DOHH2 (cell line): ENCODE measurements around the gene ZYX.

ENCODE experiments used
- H3F3A ChIP-seq: fragments of 200-600 bp; sonication (generic), shearing (Covaris generic); 2 replicates; pipeline ENCODE4 v1.6.0; 2016; ENCODE audit warnings: antibody characterized with exemption, mild to moderate bottlenecking; ENCODE audit not compliant: control insufficient read depth, insufficient read depth
- H3K27ac ChIP-seq: fragments of 200-600 bp; sonication (generic); 2 replicates; pipeline ENCODE4 v1.5.1; 2014; ENCODE audit warnings: low read depth, mild to moderate bottlenecking, low read length, moderate library complexity
- H3K27me3 ChIP-seq: fragments of 200-600 bp; sonication (generic); 2 replicates; pipeline ENCODE4 v1.6.1; 2014; ENCODE audit warnings: mild to moderate bottlenecking, low read length, mixed read lengths; ENCODE audit not compliant: control insufficient read depth
- H3K36me3 ChIP-seq: fragments of 200-600 bp; sonication (generic); 2 replicates; pipeline ENCODE4 v1.6.1; 2014; ENCODE audit warnings: mild to moderate bottlenecking, low read length, moderate library complexity, mixed read lengths; ENCODE audit not compliant: control insufficient read depth
- H3K4me1 ChIP-seq: fragments of 200-600 bp; sonication (generic); 2 replicates; pipeline ENCODE4 v1.6.1; 2014; ENCODE audit warnings: mild to moderate bottlenecking, low read length, mixed read lengths; ENCODE audit not compliant: control insufficient read depth
- H3K4me2 ChIP-seq: fragments of 200-600 bp; sonication (generic); 2 replicates; pipeline ENCODE4 v1.6.0; 2014; ENCODE audit warnings: mild to moderate bottlenecking, low read length, moderate library complexity
- H3K4me3 ChIP-seq: fragments of 200-600 bp; sonication (generic); 2 replicates; pipeline ENCODE4 v1.5.1; 2014; ENCODE audit warnings: mild to moderate bottlenecking, low read length, mixed read lengths
- H3K79me2 ChIP-seq: fragments of 200-600 bp; sonication (generic); 2 replicates; pipeline ENCODE4 v1.6.1; 2014; ENCODE audit warnings: mild to moderate bottlenecking, low read length, mixed read lengths; ENCODE audit not compliant: control insufficient read depth
- H3K9me2 ChIP-seq: fragments of 200-600 bp; sonication (generic); replicated peaks from 2 replicates; pipeline ENCODE4 v1.6.1; 2014; ENCODE audit warnings: mild to moderate bottlenecking, low read length, mixed read lengths; ENCODE audit not compliant: control insufficient read depth
- H3K9me3 ChIP-seq: fragments of 200-600 bp; sonication (generic); 2 replicates; pipeline ENCODE4 v1.6.1; 2014; ENCODE audit warnings: antibody characterized with exemption, low read length, mixed read lengths; ENCODE audit not compliant: control insufficient read depth, insufficient read depth
- H4K20me1 ChIP-seq: fragments of 200-600 bp; sonication (generic); 2 replicates; pipeline ENCODE4 v1.6.0; 2014; ENCODE audit warnings: low read depth, mild to moderate bottlenecking, antibody characterized with exemption, low read length, moderate library complexity; ENCODE audit not compliant: control insufficient read depth, insufficient read depth
- EZH2phosphoT487 ChIP-seq: fragments of 200-600 bp; sonication (generic); IDR thresholded peaks from 2 replicates; pipeline ENCODE4 v1.6.1; 2017; ENCODE audit warnings: borderline replicate concordance, mild to moderate bottlenecking, antibody characterized with exemption, low read length, moderate library complexity, mixed read lengths
- TF ChIP-seq, protein P1 (sequence below): fragments of 200-600 bp; sonication (generic); IDR thresholded peaks from one replicate; pipeline ENCODE4 v1.5.1; 2014; ENCODE audit warnings: antibody characterized with exemption, mild to moderate bottlenecking, low read depth, low read length; ENCODE audit not compliant: poor library complexity, severe bottlenecking

The ZYX gene

DNA sequence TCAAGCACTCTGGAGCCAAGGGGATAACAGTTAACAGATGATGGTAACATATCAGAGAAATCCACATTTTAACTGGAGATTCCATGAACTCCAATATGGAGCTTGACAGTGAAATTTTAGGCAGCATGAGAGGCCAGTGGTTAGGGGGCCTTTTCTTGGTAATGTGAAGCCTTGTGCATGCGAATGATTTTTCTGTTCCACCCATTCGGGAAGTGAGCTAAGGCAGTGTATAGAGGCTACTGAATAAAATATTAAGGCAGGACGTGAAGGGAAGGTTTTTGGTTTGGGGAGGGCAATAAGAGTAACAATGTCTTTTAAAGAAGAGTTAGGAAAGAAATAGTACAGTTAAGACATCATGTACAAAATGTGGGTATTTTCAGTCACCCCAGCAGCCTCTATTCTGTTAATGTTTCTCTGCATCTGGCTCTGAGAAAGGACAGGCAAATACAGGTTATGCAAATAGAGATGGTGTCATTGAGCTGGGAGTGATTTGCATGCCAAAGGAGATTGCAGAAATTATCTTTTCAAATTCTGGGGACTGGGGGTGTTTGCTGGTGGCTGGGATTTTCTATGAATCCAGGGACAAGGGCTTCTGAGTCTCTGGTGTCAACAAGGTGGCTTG is 55.3 kb downstream of the ZYX start:
- Histone ChIP-seq H3K27me3 (peaks cover 19% of the 10 kb centered on the region), H3K36me3 (no peaks in the 10 kb centered on the region), H3K4me1 (peaks cover 6% of the 10 kb centered on the region; the same call in 1 of the 2 replicates), H3K9me2 (no peaks in the 10 kb centered on the region), H3K79me2 (no peaks in the 10 kb centered on the region), H3K4me3 (no peak overlapping the region), H3F3A (no peaks in the 10 kb centered on the region), H3K4me2 (no peak overlapping the region), H4K20me1 (no peaks in the 10 kb centered on the region), H3K9me3 (no peaks in the 10 kb centered on the region), H3K27ac (no peak overlapping the region)
- no peak for TF ChIP-seq EZH2phosphoT487
- TF ChIP-seq, protein P1, sequence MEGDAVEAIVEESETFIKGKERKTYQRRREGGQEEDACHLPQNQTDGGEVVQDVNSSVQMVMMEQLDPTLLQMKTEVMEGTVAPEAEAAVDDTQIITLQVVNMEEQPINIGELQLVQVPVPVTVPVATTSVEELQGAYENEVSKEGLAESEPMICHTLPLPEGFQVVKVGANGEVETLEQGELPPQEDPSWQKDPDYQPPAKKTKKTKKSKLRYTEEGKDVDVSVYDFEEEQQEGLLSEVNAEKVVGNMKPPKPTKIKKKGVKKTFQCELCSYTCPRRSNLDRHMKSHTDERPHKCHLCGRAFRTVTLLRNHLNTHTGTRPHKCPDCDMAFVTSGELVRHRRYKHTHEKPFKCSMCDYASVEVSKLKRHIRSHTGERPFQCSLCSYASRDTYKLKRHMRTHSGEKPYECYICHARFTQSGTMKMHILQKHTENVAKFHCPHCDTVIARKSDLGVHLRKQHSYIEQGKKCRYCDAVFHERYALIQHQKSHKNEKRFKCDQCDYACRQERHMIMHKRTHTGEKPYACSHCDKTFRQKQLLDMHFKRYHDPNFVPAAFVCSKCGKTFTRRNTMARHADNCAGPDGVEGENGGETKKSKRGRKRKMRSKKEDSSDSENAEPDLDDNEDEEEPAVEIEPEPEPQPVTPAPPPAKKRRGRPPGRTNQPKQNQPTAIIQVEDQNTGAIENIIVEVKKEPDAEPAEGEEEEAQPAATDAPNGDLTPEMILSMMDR: no peak

DNA sequence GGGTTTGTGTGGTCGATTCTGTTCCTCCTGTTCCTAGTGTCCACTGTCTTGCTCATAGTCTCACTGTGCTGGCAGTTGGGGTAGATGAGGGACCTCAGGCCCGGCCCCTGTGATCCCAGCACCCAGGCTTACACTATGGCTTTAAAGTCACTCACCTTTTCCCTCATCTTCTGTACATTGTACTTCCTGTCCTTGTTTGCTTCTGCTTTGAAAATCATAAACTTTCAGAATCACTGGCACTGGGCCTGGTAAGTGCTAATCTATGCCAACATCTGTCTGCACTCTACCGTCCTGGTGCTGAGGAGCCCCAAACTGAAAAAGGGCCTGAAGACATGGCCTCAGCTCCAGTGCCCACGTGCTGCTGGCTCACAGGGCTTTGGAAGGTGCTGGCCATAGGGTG is 56.4 kb downstream of the ZYX start:
- Histone ChIP-seq H3K4me1 (peaks cover 6% of the 10 kb centered on the region; the same call in 1 of the 2 replicates), H3K9me3 (no peaks in the 10 kb centered on the region), H3K27ac (no peak overlapping the region), H3K4me2 (no peak overlapping the region), H3K79me2 (no peaks in the 10 kb centered on the region), H3K27me3 (peaks cover 20% of the 10 kb centered on the region), H4K20me1 (no peaks in the 10 kb centered on the region), H3F3A (no peaks in the 10 kb centered on the region), H3K4me3 (no peak overlapping the region), H3K9me2 (no peaks in the 10 kb centered on the region), H3K36me3 (no peaks in the 10 kb centered on the region)
- TF ChIP-seq EZH2phosphoT487: no peak
- TF ChIP-seq, protein P1: no peak

- Histone ChIP-seq H3K27me3 (peaks cover 20% of the 10 kb centered on the region), H3K79me2 (no peaks in the 10 kb centered on the region), H3K4me3 (no peak overlapping the region), H3F3A (no peaks in the 10 kb centered on the region), H3K9me2 (no peaks in the 10 kb centered on the region), H3K4me1 (peaks cover 6% of the 10 kb centered on the region; the same call in 1 of the 2 replicates), H3K36me3 (no peaks in the 10 kb centered on the region), H4K20me1 (no peaks in the 10 kb centered on the region), H3K9me3 (no peaks in the 10 kb centered on the region), H3K4me2 (no peak overlapping the region), H3K27ac (no peak overlapping the region)
- TF ChIP-seq, protein P1: no peak
- no peak for TF ChIP-seq EZH2phosphoT487
Measured at GRCh38 chr7:143439866-143440265, 58.7 kb downstream of the ZYX start.
